HG03097 (cell line): ENCODE measurements around the gene CFAP210.
"Not testable (repeated sequence)": the region's sequence is repeated elsewhere in the genome, so short reads cannot be mapped to it uniquely, and the experiment has no call there.

Experiments used
- ATAC-seq: cut with Tn5 transposase; IDR thresholded peaks from one replicate; pipeline ENCODE4 v1.9.1; 2021; ENCODE audit not compliant: unreplicated experiment, low FRiP score

The CFAP210 gene

GRCh38 chr2:169636440-169637097 is 57.6 kb downstream of the CFAP210 start:
- no peak for ATAC-seq

- no peak for ATAC-seq
These were observed 68.4 kb downstream of the CFAP210 start for GRCh38 chr2:169625781-169626180.

GRCh38 chr2:169623235-169623634 is 71.0 kb downstream of the CFAP210 start:
- no peak for ATAC-seq

DNA sequence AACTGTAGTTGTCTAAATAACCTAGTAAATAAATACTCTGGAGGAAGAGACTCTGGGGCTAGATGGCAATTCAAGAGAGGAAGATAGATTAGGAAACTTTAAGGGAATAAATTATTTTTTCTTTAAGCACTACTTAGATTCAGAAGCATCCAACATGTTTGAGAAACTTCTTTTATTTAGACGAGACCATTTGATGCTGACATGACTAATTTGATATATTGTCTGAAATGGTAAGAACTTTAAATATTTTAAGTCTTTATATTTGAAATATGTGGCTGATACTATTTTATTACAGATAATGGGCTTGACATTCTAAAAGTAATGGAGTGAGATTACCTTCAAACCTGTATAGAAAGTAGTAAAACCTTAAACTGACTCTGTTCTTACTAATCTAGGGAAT is 73.7 kb downstream of the CFAP210 start:
- no peak for ATAC-seq

DNA sequence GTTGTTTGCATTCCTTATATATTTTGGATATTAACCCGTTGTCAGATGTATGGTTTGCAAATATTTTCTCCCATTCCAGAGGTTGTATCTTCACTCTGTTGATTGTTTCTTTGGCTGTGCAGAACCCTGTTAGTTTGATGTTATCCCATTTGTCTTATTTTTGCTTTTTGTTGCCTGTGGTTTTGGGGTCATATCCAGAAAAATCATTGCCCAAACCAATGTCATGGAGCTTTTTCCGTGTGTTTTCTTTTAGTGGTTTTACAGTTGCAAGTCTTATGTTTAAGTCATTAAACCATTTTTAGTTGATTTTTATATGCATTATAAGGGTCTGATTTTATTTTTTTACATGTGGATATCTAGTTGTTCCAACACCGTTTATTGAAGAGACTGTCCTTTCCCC is 74.3 kb downstream of the CFAP210 start:
- no peak for ATAC-seq

DNA sequence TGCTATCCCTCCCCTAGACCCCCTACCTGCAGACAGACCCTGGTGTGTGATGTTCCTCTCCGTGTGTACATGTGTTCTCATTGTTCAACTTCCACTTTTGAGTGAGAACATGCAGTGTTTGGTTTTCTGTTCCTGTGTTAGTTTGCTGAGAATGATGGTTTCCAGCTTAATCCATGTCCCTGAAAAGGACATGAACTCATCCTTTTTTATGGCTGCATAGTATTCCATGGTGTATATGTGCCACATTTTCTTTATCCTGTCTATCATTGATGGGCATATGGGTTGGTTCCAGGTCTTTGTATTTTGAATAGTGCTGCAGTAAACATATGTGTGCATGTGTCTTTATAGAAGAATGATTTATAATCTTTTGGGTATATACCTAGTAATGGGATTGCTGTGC is 78.2 kb downstream of the CFAP210 start:
- ATAC-seq: not testable (repeated sequence)

- ATAC-seq: no peak
These were observed 80.3 kb downstream of the CFAP210 start for GRCh38 chr2:169613876-169614275.

DNA sequence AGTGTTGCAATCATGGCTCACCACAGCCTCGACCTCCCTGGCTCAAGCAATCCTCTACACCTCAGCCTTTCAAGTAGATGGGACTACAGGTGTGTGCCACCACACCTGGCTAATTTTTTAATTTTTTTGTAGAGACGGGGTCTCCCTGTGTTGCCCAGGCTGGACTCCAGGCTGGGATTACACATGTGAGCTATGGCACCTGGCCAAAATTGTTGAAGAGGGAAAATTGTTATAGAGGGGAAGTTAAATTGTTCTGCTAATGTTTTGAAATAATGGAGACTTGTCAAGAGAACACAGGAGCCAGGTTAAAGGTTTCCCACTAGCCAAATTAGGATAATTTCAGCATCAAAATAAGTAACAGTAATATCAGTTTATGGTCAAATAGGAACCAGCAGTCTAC is 84.9 kb downstream of the CFAP210 start:
- no peak for ATAC-seq

- no peak for ATAC-seq
These were observed 94.6 kb downstream of the CFAP210 start for GRCh38 chr2:169599568-169599967.

GRCh38 chr2:169598982-169599381 is 95.2 kb downstream of the CFAP210 start:
- ATAC-seq: no peak

- ATAC-seq: not testable (repeated sequence)
These were observed 97.7 kb downstream of the CFAP210 start for GRCh38 chr2:169596546-169596945.
